HepG2 (cell line): ENCODE results near the gene RAB17. TPM values are rescaled to one million over a fixed set of nuclear protein-coding genes. Genes with fewer than 3 reads are reported as not detected.

ENCODE experiments used
- ATM ChIP-seq: fragments of 450-650 bp; IDR thresholded peaks from 2 replicates; pipeline ENCODE4 v1.7.1; 2017; ENCODE audit warnings: mild to moderate bottlenecking, borderline replicate concordance
- GZF1 ChIP-seq: sonication (generic); formaldehyde crosslinking; IDR thresholded peaks from 2 replicates; pipeline ENCODE4 v1.5.1; 2020; ENCODE audit warnings: mild to moderate bottlenecking, missing genetic modification reagents
- HNRNPL ChIP-seq: fragments of 200-400 bp; formaldehyde crosslinking; IDR thresholded peaks from 2 replicates; pipeline ENCODE4 v1.6.1; 2017; ENCODE audit warnings: mild to moderate bottlenecking, low read depth, low read length
- MTA3 ChIP-seq: sonication (generic); formaldehyde crosslinking; IDR thresholded peaks from 2 replicates; pipeline ENCODE4 v1.4.0; 2020; ENCODE audit warnings: missing genetic modification reagents
- RAD51 ChIP-seq: fragments of 450-650 bp; IDR thresholded peaks from 2 replicates; pipeline ENCODE4 v1.6.1; 2016; ENCODE audit warnings: borderline replicate concordance
- SIN3A ChIP-seq: IDR thresholded peaks from 2 replicates; pipeline ENCODE4 v1.6.1; 2011; ENCODE audit warnings: low read depth, mild to moderate bottlenecking, control low read depth, low read length, borderline replicate concordance
- SRY ChIP-seq: sonication (generic); formaldehyde crosslinking; IDR thresholded peaks from 2 replicates; pipeline ENCODE4 v1.8.0; 2022; ENCODE audit warnings: mild to moderate bottlenecking, missing genetic modification reagents
- ZFAT ChIP-seq: sonication (generic); formaldehyde crosslinking; conservative IDR thresholded peaks from 2 replicates; pipeline ENCODE4 v1.8.1; 2023; ENCODE audit warnings: missing genetic modification reagents, inconsistent platforms
- ZNF136 ChIP-seq: sonication (generic); formaldehyde crosslinking; IDR thresholded peaks from 2 replicates; pipeline ENCODE4 v1.8.1; 2022; ENCODE audit warnings: low read depth, mild to moderate bottlenecking, moderate library complexity, missing genetic modification reagents
- ZNF160 ChIP-seq: sonication (generic); formaldehyde crosslinking; IDR thresholded peaks from 2 replicates; pipeline ENCODE4 v1.8.0; 2022; ENCODE audit warnings: mild to moderate bottlenecking, inconsistent platforms, missing genetic modification reagents
- ZNF274 ChIP-seq: sonication (generic); formaldehyde crosslinking; IDR thresholded peaks from 2 replicates; pipeline ENCODE4 v1.5.1; 2020; ENCODE audit warnings: mild to moderate bottlenecking, missing genetic modification reagents
- ZNF496 ChIP-seq: sonication (generic); formaldehyde crosslinking; IDR thresholded peaks from 2 replicates; pipeline ENCODE4 v1.8.1; 2023; ENCODE audit warnings: mild to moderate bottlenecking, moderate library complexity, missing genetic modification reagents; ENCODE audit not compliant: insufficient replicate concordance
- ZSCAN29 ChIP-seq: sonication (generic); formaldehyde crosslinking; conservative IDR thresholded peaks from 2 replicates; pipeline ENCODE4 v1.4.0; 2020; ENCODE audit warnings: mild to moderate bottlenecking, missing genetic modification reagents
- polyA plus RNA-seq, 8 experiments: library from polyadenylated mRNA; depleted of rRNA in 3 of 8; stranded (reverse) in 7 of 8; unstranded in 1 of 8; fragments of >200 nt; fragmentation: Illumina TruSeq in 4 of 8; extraction: Trizol in 4 of 8; gene quantifications; 2 replicates each; pipeline versions ENCODE4 v1.2.1 to v1.2.3, GENCODE V29; 2011 to 2016; ENCODE audit warnings: low read depth in 4 of 8, missing spikeins in 1 of 8, mixed read lengths in 1 of 8; ENCODE audit not compliant: insufficient read depth in 1 of 8
- total RNA-seq, 5 experiments: library from RNA; depleted of rRNA; stranded (reverse); fragments of >200 nt; fragmentation: Illumina TruSeq; extraction: Trizol; gene quantifications; 2 replicates each; pipeline ENCODE4 v1.2.3, GENCODE V29; 2016; ENCODE audit warnings: low read depth in 1 of 5
- TF ChIP-seq, protein P1 (sequence below): sonication (generic); formaldehyde crosslinking; IDR thresholded peaks from 2 replicates; pipeline ENCODE4 v1.4.0; 2020; ENCODE audit warnings: missing genetic modification reagents
- TF ChIP-seq, protein P2 (sequence below): sonication (generic); formaldehyde crosslinking; IDR thresholded peaks from 2 replicates; pipeline ENCODE4 v1.9.0; 2021; ENCODE audit warnings: missing genetic modification reagents, mild to moderate bottlenecking, borderline replicate concordance
- TF ChIP-seq, protein P3 (sequence below): sonication (generic); formaldehyde crosslinking; IDR thresholded peaks from 2 replicates; pipeline ENCODE4 v1.9.0; 2021; ENCODE audit warnings: missing genetic modification reagents, borderline replicate concordance
- TF ChIP-seq, protein P4 (sequence below): IDR thresholded peaks from 2 replicates; pipeline ENCODE4 v1.4.0; 2020; ENCODE audit warnings: mild to moderate bottlenecking, missing genetic modification reagents
- TF ChIP-seq, protein P5 (sequence below): sonication (generic); formaldehyde crosslinking; IDR thresholded peaks from 2 replicates; pipeline ENCODE4 v1.4.0; 2020; ENCODE audit warnings: missing genetic modification reagents, borderline replicate concordance

Gene RAB17
- total and polyA plus RNA-seq, 2 of the 13 experiments (the other 11 are each of a cell fraction or from before 2014, with no cell fraction given): 68.0 to 124 TPM

DNA sequence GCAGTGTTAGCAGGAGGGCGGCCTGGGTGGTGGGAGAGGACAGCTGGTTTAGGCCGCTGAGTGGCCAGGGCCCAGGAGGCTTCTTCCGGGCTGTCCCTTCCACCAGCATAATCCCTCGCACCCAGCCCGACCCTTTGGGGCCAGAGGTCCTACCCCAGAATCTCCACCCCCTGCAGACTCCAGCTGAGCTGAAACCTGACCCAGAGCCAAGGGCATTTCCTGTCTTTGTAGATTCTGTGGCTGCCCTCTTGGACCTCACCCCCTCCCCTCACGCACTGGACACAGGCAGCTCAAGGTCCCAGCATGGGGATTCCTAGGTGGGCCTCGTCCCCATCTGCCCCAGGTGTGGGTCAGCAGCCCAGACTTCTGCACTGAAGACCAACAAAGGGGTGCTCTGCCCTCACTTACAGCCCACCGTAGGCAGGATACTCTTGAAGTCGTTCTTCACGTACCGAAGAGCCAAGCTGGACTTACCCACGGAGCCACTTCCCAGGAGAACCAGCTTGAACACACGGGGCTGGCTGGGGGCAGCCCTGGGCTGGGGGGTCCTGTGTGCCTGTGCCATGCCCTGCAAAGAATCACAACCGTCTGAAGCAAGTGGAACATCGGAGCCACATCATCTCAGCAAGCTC is 4.8 kb downstream of the RAB17 start (continued):
- TF ChIP-seq ZNF274 (CRISPR knock-in tag) (peak; percentile 78), SRY (CRISPR knock-in tag) (no peak), GZF1 (CRISPR knock-in tag) (no peak), ATM (no peak), RAD51 (no peak), ZNF160 (CRISPR knock-in tag) (peak; percentile 84), ZNF496 (CRISPR knock-in tag) (no peak), ZFAT (CRISPR knock-in tag) (no peak), HNRNPL (peak; percentile 64; the same call in 1 of the 2 replicates), ZNF136 (CRISPR knock-in tag) (0 out of 2 replicates have a peak, but pooled peaks have one; percentile 89), ZSCAN29 (CRISPR knock-in tag) (0 out of 2 replicates have a peak, but pooled peaks have one; percentile 27), SIN3A (peak; percentile 88), MTA3 (CRISPR knock-in tag) (no peak)
- TF ChIP-seq, protein P1, sequence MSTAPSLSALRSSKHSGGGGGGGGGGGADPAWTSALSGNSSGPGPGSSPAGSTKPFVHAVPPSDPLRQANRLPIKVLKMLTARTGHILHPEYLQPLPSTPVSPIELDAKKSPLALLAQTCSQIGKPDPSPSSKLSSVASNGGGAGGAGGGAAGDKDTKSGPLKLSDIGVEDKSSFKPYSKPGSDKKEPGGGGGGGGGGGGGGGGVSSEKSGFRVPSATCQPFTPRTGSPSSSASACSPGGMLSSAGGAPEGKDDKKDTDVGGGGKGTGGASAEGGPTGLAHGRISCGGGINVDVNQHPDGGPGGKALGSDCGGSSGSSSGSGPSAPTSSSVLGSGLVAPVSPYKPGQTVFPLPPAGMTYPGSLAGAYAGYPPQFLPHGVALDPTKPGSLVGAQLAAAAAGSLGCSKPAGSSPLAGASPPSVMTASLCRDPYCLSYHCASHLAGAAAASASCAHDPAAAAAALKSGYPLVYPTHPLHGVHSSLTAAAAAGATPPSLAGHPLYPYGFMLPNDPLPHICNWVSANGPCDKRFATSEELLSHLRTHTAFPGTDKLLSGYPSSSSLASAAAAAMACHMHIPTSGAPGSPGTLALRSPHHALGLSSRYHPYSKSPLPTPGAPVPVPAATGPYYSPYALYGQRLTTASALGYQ (CRISPR knock-in tag): peak; percentile 89
- TF ChIP-seq, protein P2, sequence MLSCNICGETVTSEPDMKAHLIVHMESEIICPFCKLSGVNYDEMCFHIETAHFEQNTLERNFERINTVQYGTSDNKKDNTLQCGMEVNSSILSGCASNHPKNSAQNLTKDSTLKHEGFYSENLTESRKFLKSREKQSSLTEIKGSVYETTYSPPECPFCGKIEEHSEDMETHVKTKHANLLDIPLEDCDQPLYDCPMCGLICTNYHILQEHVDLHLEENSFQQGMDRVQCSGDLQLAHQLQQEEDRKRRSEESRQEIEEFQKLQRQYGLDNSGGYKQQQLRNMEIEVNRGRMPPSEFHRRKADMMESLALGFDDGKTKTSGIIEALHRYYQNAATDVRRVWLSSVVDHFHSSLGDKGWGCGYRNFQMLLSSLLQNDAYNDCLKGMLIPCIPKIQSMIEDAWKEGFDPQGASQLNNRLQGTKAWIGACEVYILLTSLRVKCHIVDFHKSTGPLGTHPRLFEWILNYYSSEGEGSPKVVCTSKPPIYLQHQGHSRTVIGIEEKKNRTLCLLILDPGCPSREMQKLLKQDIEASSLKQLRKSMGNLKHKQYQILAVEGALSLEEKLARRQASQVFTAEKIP (CRISPR knock-in tag): no peak
- TF ChIP-seq, protein P3, sequence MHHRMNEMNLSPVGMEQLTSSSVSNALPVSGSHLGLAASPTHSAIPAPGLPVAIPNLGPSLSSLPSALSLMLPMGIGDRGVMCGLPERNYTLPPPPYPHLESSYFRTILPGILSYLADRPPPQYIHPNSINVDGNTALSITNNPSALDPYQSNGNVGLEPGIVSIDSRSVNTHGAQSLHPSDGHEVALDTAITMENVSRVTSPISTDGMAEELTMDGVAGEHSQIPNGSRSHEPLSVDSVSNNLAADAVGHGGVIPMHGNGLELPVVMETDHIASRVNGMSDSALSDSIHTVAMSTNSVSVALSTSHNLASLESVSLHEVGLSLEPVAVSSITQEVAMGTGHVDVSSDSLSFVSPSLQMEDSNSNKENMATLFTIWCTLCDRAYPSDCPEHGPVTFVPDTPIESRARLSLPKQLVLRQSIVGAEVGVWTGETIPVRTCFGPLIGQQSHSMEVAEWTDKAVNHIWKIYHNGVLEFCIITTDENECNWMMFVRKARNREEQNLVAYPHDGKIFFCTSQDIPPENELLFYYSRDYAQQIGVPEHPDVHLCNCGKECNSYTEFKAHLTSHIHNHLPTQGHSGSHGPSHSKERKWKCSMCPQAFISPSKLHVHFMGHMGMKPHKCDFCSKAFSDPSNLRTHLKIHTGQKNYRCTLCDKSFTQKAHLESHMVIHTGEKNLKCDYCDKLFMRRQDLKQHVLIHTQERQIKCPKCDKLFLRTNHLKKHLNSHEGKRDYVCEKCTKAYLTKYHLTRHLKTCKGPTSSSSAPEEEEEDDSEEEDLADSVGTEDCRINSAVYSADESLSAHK: no peak
- TF ChIP-seq, protein P4, sequence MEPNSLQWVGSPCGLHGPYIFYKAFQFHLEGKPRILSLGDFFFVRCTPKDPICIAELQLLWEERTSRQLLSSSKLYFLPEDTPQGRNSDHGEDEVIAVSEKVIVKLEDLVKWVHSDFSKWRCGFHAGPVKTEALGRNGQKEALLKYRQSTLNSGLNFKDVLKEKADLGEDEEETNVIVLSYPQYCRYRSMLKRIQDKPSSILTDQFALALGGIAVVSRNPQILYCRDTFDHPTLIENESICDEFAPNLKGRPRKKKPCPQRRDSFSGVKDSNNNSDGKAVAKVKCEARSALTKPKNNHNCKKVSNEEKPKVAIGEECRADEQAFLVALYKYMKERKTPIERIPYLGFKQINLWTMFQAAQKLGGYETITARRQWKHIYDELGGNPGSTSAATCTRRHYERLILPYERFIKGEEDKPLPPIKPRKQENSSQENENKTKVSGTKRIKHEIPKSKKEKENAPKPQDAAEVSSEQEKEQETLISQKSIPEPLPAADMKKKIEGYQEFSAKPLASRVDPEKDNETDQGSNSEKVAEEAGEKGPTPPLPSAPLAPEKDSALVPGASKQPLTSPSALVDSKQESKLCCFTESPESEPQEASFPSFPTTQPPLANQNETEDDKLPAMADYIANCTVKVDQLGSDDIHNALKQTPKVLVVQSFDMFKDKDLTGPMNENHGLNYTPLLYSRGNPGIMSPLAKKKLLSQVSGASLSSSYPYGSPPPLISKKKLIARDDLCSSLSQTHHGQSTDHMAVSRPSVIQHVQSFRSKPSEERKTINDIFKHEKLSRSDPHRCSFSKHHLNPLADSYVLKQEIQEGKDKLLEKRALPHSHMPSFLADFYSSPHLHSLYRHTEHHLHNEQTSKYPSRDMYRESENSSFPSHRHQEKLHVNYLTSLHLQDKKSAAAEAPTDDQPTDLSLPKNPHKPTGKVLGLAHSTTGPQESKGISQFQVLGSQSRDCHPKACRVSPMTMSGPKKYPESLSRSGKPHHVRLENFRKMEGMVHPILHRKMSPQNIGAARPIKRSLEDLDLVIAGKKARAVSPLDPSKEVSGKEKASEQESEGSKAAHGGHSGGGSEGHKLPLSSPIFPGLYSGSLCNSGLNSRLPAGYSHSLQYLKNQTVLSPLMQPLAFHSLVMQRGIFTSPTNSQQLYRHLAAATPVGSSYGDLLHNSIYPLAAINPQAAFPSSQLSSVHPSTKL (CRISPR knock-in tag): peak; percentile 97
- TF ChIP-seq, protein P5, sequence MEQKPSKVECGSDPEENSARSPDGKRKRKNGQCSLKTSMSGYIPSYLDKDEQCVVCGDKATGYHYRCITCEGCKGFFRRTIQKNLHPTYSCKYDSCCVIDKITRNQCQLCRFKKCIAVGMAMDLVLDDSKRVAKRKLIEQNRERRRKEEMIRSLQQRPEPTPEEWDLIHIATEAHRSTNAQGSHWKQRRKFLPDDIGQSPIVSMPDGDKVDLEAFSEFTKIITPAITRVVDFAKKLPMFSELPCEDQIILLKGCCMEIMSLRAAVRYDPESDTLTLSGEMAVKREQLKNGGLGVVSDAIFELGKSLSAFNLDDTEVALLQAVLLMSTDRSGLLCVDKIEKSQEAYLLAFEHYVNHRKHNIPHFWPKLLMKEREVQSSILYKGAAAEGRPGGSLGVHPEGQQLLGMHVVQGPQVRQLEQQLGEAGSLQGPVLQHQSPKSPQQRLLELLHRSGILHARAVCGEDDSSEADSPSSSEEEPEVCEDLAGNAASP (CRISPR knock-in tag): peak; percentile 98
